IPS-NIHi7 (cell line): ENCODE measurements around the gene PFN3.
"Not testable (repeated sequence)": the region's sequence is repeated elsewhere in the genome, so short reads cannot be mapped to it uniquely, and the experiment has no call there.

Experiments
- DNase-seq: peaks from one replicate; pipeline ENCODE4 v3.0.0; 2012; ENCODE audit warnings: mixed read lengths; ENCODE audit errors: extremely low spot score

PFN3 gene

GRCh38 chr5:177361418-177362291 lies 38.8 kb downstream of the PFN3 start:
- no peak for DNase-seq

- not testable (repeated sequence) for DNase-seq
Measured at GRCh38 chr5:177360740-177361139, 39.7 kb downstream of the PFN3 start.

- DNase-seq: no peak
Measured at GRCh38 chr5:177359860-177360259, 40.6 kb downstream of the PFN3 start.

GRCh38 chr5:177359451-177359851 lies 41.0 kb downstream of the PFN3 start:
- no peak for DNase-seq

GRCh38 chr5:177358370-177358819 lies 42.1 kb downstream of the PFN3 start:
- DNase-seq: no peak

- DNase-seq: no peak
Measured at GRCh38 chr5:177357459-177358351, 42.8 kb downstream of the PFN3 start, which contains the start of gene RGS14. Gene RGS14, plus strand, starts transcription at chr5:177357924. Its CDS starts 101 bp downstream, at chr5:177358025.

- no peak for DNase-seq
Measured at GRCh38 chr5:177357146-177357458, 43.4 kb downstream of the PFN3 start.

- no peak for DNase-seq
Measured at GRCh38 chr5:177356746-177357145, 43.7 kb downstream of the PFN3 start.

GRCh38 chr5:177355868-177356168 lies 44.6 kb downstream of the PFN3 start:
- DNase-seq: no peak

GRCh38 chr5:177355162-177355867 lies 45.1 kb downstream of the PFN3 start:
- DNase-seq: no peak

- DNase-seq: no peak
Measured at GRCh38 chr5:177354711-177355110, 45.8 kb downstream of the PFN3 start.

GRCh38 chr5:177354256-177354655 lies 46.2 kb downstream of the PFN3 start:
- DNase-seq: no peak

GRCh38 chr5:177353093-177353492 lies 47.4 kb downstream of the PFN3 start:
- no peak for DNase-seq

GRCh38 chr5:177351392-177352329 lies 48.8 kb downstream of the PFN3 start, which contains the start of gene LMAN2:
Gene LMAN2, minus strand, starts transcription at chr5:177351668. Its CDS starts 21 bp downstream, at chr5:177351647.
- DNase-seq: peak; percentile 95

- DNase-seq: no peak
Measured at GRCh38 chr5:177350776-177351391, 49.6 kb downstream of the PFN3 start.
